ENCODE data around the gene PKN2. TPM values are rescaled to one million over a fixed set of nuclear protein-coding genes. Genes with fewer than 3 reads are reported as not detected.

The PKN2 gene
- total RNA-seq, 1 donor from 2014 or later, result 30.7 TPM

DNA sequence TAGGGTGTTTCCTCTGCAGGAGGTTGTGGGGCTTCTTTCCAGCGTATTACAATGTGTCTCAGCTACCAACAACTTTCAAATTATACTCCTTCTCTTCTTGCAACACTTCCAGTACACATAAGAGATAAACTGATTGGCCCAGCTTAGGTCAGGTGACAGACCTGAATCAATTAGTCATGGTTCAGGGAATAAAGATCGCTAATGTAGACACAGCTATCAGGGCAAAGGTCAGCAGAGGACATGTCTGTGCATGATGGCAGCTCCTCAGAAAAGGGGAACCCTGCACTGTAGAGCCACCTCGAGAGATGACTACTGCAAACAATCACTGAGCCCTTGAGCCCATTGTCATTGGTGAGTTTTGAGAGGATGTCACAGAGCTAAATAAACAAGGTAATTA is 36.8 kb upstream of the PKN2 start:
- Histone ChIP-seq H3K4me3 (ENCODE audit: low read depth, low read length) (no peak overlapping the region), H3K36me3 (ENCODE audit: control insufficient read depth, insufficient read depth, low read length) (no peaks in the 10 kb centered on the region), H3K27me3 (ENCODE audit: control insufficient read depth, insufficient read depth, low read length) (no peaks in the 10 kb centered on the region)
- DNase-seq (ENCODE audit: low read depth), result no peak
- no peak for TF ChIP-seq CTCF (IDR thresholded peaks at IDR 0.05; ENCODE audit: insufficient read depth, low read length, poor library complexity, severe bottlenecking)

GRCh38 chr1:88647749-88648415 is 36.2 kb upstream of the PKN2 start:
- H3K36me3 ChIP-seq (ENCODE audit: control insufficient read depth, insufficient read depth, low read length), result no peaks in the 10 kb centered on the region
- no peak overlapping the region for H3K4me3 ChIP-seq (ENCODE audit: low read depth, low read length)
- DNase-seq (ENCODE audit: low read depth), result no peak
- no peak for TF ChIP-seq CTCF (IDR thresholded peaks at IDR 0.05; ENCODE audit: insufficient read depth, low read length, poor library complexity, severe bottlenecking)
- H3K27me3 ChIP-seq (ENCODE audit: control insufficient read depth, insufficient read depth, low read length), result no peaks in the 10 kb centered on the region

DNA sequence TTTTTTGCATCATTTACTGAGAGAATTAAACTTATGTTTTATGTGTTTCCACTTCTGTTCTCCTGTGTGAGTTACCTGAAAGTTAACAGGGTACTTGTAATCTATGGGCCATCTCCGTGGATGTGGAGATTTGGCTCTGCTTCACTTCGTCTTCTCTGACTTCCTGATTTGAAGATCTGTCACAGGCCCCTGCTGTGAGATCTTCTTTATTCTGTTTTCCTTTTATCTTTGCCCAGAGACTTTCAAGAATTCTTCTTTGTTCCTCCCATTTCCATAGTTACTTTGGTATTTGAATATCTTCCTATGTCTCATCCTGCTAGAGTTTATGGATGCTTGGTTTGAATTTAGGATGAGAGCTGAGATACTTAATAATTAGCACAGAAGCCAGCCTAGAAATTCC is 35.4 kb upstream of the PKN2 start:
- no peaks in the 10 kb centered on the region for H3K27me3 ChIP-seq (ENCODE audit: control insufficient read depth, insufficient read depth, low read length)
- no peak for DNase-seq (ENCODE audit: low read depth)
- TF ChIP-seq CTCF (IDR thresholded peaks at IDR 0.05; ENCODE audit: insufficient read depth, low read length, poor library complexity, severe bottlenecking), result no peak
- no peak overlapping the region for H3K4me3 ChIP-seq (ENCODE audit: low read depth, low read length)
- H3K36me3 ChIP-seq (ENCODE audit: control insufficient read depth, insufficient read depth, low read length), result no peaks in the 10 kb centered on the region

GRCh38 chr1:88649932-88650331 is 34.1 kb upstream of the PKN2 start:
- Histone ChIP-seq H3K4me3 (ENCODE audit: low read depth, low read length) (no peak overlapping the region), H3K27me3 (ENCODE audit: control insufficient read depth, insufficient read depth, low read length) (no peaks in the 10 kb centered on the region), H3K36me3 (ENCODE audit: control insufficient read depth, insufficient read depth, low read length) (no peaks in the 10 kb centered on the region)
- DNase-seq (ENCODE audit: low read depth), result no peak
- TF ChIP-seq CTCF (IDR thresholded peaks at IDR 0.05; ENCODE audit: insufficient read depth, low read length, poor library complexity, severe bottlenecking), result no peak

- Histone ChIP-seq H3K27me3 (ENCODE audit: control insufficient read depth, insufficient read depth, low read length) (no peaks in the 10 kb centered on the region), H3K4me3 (ENCODE audit: low read depth, low read length) (no peak overlapping the region), H3K36me3 (ENCODE audit: control insufficient read depth, insufficient read depth, low read length) (no peaks in the 10 kb centered on the region)
- peak; percentile 10 for DNase-seq (ENCODE audit: low read depth)
- no peak for TF ChIP-seq CTCF (IDR thresholded peaks at IDR 0.05; ENCODE audit: insufficient read depth, low read length, poor library complexity, severe bottlenecking)
Measured at GRCh38 chr1:88650676-88651418, 33.2 kb upstream of the PKN2 start.

Measured in kidney epithelial cell (primary cell).